SU-DHL-6 (cell line): Measurements from ENCODE around the gene SHISA9.

Source experiments
- EZH2phosphoT487 ChIP-seq: fragments of 200-600 bp; sonication (generic), shearing (Covaris generic); conservative IDR thresholded peaks from 2 replicates; pipeline ENCODE4 v1.6.1; 2018; ENCODE audit warnings: mild to moderate bottlenecking, antibody characterized with exemption, low read length, moderate library complexity, mixed read lengths
- TF ChIP-seq, protein P1 (sequence below): fragments of 200-600 bp; sonication (generic); IDR thresholded peaks from one replicate; pipeline ENCODE4 v1.5.1; 2017; ENCODE audit warnings: antibody characterized with exemption, mild to moderate bottlenecking, low read length, moderate library complexity; ENCODE audit not compliant: insufficient read depth, poor library complexity, severe bottlenecking

DNA sequence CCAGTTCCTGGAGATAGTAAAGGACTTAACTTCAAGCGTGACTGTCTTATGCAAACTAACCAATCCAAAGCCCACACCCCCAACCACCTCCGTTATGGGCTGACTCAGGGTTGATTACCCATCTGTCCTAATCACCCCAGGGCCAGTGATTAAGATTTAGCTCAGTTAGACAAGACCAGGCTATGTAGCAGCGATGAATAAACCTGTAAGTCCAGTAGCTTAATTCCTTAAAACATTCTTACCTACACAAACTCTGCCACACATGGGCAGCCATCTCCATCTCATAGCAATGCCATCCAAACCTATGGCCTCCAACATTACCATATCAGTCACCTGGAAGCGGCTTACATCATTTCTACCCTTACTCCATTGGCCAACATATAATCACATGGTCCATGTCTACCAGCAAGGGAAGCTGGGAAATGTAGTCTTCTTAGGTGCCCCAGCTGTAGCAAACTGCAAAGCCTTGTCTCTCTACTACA is 266.7 kb downstream of the SHISA9 start:
- TF ChIP-seq, protein P1, sequence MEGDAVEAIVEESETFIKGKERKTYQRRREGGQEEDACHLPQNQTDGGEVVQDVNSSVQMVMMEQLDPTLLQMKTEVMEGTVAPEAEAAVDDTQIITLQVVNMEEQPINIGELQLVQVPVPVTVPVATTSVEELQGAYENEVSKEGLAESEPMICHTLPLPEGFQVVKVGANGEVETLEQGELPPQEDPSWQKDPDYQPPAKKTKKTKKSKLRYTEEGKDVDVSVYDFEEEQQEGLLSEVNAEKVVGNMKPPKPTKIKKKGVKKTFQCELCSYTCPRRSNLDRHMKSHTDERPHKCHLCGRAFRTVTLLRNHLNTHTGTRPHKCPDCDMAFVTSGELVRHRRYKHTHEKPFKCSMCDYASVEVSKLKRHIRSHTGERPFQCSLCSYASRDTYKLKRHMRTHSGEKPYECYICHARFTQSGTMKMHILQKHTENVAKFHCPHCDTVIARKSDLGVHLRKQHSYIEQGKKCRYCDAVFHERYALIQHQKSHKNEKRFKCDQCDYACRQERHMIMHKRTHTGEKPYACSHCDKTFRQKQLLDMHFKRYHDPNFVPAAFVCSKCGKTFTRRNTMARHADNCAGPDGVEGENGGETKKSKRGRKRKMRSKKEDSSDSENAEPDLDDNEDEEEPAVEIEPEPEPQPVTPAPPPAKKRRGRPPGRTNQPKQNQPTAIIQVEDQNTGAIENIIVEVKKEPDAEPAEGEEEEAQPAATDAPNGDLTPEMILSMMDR = no peak
- TF ChIP-seq EZH2phosphoT487 = no peak
